ENCODE measurements around the gene HNRNPR. TPM values are rescaled to one million over a fixed set of nuclear protein-coding genes. Genes with fewer than 3 reads are reported as not detected.

Gene HNRNPR
- total and polyA plus RNA-seq, 2 donors (not counting 1 experiment from before 2014, with no cell fraction given): 52.2 to 132 TPM

- no peak for ATAC-seq (ENCODE audit: low read depth)
- H3K4me2 ChIP-seq (replicated peaks; ENCODE audit: low read depth, low read length, poor library complexity, severe bottlenecking): no peak overlapping the region
- intact Hi-C loops (cut with micrococcal nuclease): loop anchor here (10.0 kb wide), 1 partner anchor 193 kb away; no protein-coding TSS in a partner anchor
Observed at GRCh38 chr1:23288201-23288600, 55.9 kb downstream of the HNRNPR start.

DNA sequence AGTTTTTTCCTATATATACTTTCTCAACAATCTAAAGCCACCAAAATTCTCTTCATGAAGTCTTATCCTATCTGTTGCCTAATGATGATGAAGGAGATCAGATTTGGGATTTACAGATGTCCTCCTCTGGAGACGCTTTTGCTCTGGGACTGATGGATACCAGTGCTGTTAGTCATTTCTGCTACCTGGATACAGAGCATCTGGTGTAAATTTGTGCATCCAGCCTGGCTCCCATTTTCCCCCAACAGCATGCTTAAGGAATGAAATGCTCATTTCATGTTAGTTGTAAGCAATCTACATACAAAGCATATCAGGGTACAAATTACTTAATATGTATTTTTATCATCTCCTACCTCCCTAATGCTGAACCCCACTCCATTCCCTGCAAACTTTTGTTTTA lies 57.7 kb downstream of the HNRNPR start:
- no peaks in the 10 kb centered on the region for H3K9me3 ChIP-seq (ENCODE audit: control extremely low read depth in 1 of 3, control insufficient read depth in 2 of 3, insufficient read depth in 1 of 3, low read length in 2 of 3)
- H3K27me3 ChIP-seq (replicated peaks in 1 of 4; ENCODE audit: control extremely low read depth in 1 of 4, control insufficient read depth in 3 of 4, insufficient read depth in 4 of 4, low read length in 3 of 4): no peaks in the 10 kb centered on the region
- no peaks in the 10 kb centered on the region for H3K27me3 Mint-ChIP-seq
- no peak overlapping the region for H3K4me3 Mint-ChIP-seq
- no peak overlapping the region for H3K27ac Mint-ChIP-seq
- intact Hi-C loops (cut with micrococcal nuclease): loop anchor here (10.0 kb wide), 1 partner anchor 192 kb away; no protein-coding TSS in a partner anchor
- ChIA-PET POLR2A (no interaction called here), CTCF (no interaction called here)
- peaks cover 3% of the 10 kb centered on the region for H3K4me1 Mint-ChIP-seq
- no peaks in the 10 kb centered on the region for H3K79me2 ChIP-seq (ENCODE audit: control insufficient read depth, insufficient read depth, low read length)
- H3K4me1 ChIP-seq (ENCODE audit: control insufficient read depth in 2 of 2, insufficient read depth in 2 of 2, low read length in 2 of 2): no peaks in the 10 kb centered on the region
- H2AFZ ChIP-seq (ENCODE audit: insufficient read depth, low read depth, low read length, poor library complexity, severe bottlenecking): no peak overlapping the region
- peaks cover 0 to 19% of the 10 kb centered on the region in 2 experiments for H3K36me3 ChIP-seq (replicated peaks in 1 of 2; ENCODE audit: control extremely low read depth in 1 of 2, control insufficient read depth in 1 of 2, extremely low read depth in 1 of 2, insufficient read depth in 2 of 2, low read length in 1 of 2)
- H3K9ac ChIP-seq (ENCODE audit: low read length): no peak overlapping the region
- H3K9me3 Mint-ChIP-seq (ENCODE audit: insufficient read depth): no peaks in the 10 kb centered on the region
- no peak for DNase-seq
- TF ChIP-seq EZH2 (IDR thresholded peaks at IDR 0.05; ENCODE audit: borderline replicate concordance, insufficient read depth, low read depth, low read length, poor library complexity, severe bottlenecking) (no peak), CTCF (IDR thresholded peaks at IDR 0.05) (no peak)
- no peak overlapping the region for H3K4me2 ChIP-seq (replicated peaks; ENCODE audit: low read depth, low read length, poor library complexity, severe bottlenecking)
- H3K27ac ChIP-seq (ENCODE audit: low read length in 2 of 2): no peak overlapping the region
- H4K20me1 ChIP-seq (ENCODE audit: control insufficient read depth, insufficient read depth, low read length, poor library complexity, severe bottlenecking): no peaks in the 10 kb centered on the region
- H3K4me3 ChIP-seq (ENCODE audit: control extremely low read depth in 1 of 5, extremely low read depth in 1 of 5, insufficient read depth in 1 of 5, low read depth in 2 of 5, low read length in 4 of 5): no peak overlapping the region
- 90% methylated on average over 1 of the region's 1 CpG for WGBS (ENCODE audit: insufficient coverage)
- ATAC-seq (ENCODE audit: low read depth): no peak

More at GRCh38 chr1:23288201-23288600, 55.9 kb downstream of the HNRNPR start:
- no peak overlapping the region for H3K27ac ChIP-seq (ENCODE audit: low read length in 2 of 2)
- no peak overlapping the region for H3K4me3 ChIP-seq (ENCODE audit: control extremely low read depth in 1 of 5, extremely low read depth in 1 of 5, insufficient read depth in 1 of 5, low read depth in 2 of 5, low read length in 4 of 5)
- ChIA-PET CTCF (interaction anchor here (0.6 kb wide), 1 partner anchor 1420 kb away, joined by 3 read pairs; no protein-coding TSS in a partner anchor), POLR2A (no interaction called here)
- DNase-seq: no peak
- Mint-ChIP-seq H3K9me3 (ENCODE audit: insufficient read depth) (no peaks in the 10 kb centered on the region), H3K4me3 (no peak overlapping the region), H3K27me3 (no peaks in the 10 kb centered on the region), H3K27ac (no peak overlapping the region), H3K4me1 (peaks cover 3% of the 10 kb centered on the region)
- H2AFZ ChIP-seq (ENCODE audit: insufficient read depth, low read depth, low read length, poor library complexity, severe bottlenecking): no peak overlapping the region
- H3K79me2 ChIP-seq (ENCODE audit: control insufficient read depth, insufficient read depth, low read length): no peaks in the 10 kb centered on the region
- H4K20me1 ChIP-seq (ENCODE audit: control insufficient read depth, insufficient read depth, low read length, poor library complexity, severe bottlenecking): no peaks in the 10 kb centered on the region
- H3K9me3 ChIP-seq (ENCODE audit: control extremely low read depth in 1 of 3, control insufficient read depth in 2 of 3, insufficient read depth in 1 of 3, low read length in 2 of 3): no peaks in the 10 kb centered on the region
- H3K27me3 ChIP-seq (replicated peaks in 1 of 4; ENCODE audit: control extremely low read depth in 1 of 4, control insufficient read depth in 3 of 4, insufficient read depth in 4 of 4, low read length in 3 of 4): no peaks in the 10 kb centered on the region
- H3K4me1 ChIP-seq (ENCODE audit: control insufficient read depth in 2 of 2, insufficient read depth in 2 of 2, low read length in 2 of 2): no peaks in the 10 kb centered on the region
- H3K9ac ChIP-seq (ENCODE audit: low read length): no peak overlapping the region
- TF ChIP-seq CTCF (IDR thresholded peaks at IDR 0.05) (no peak), EZH2 (IDR thresholded peaks at IDR 0.05; ENCODE audit: borderline replicate concordance, insufficient read depth, low read depth, low read length, poor library complexity, severe bottlenecking) (no peak)
- H3K36me3 ChIP-seq (replicated peaks in 1 of 2; ENCODE audit: control extremely low read depth in 1 of 2, control insufficient read depth in 1 of 2, extremely low read depth in 1 of 2, insufficient read depth in 2 of 2, low read length in 1 of 2): peaks cover 0 to 9% of the 10 kb centered on the region in 2 experiments

Measured in B cell (primary cell).